ENCODE results near the gene YY1AP1.

YY1AP1 gene

DNA sequence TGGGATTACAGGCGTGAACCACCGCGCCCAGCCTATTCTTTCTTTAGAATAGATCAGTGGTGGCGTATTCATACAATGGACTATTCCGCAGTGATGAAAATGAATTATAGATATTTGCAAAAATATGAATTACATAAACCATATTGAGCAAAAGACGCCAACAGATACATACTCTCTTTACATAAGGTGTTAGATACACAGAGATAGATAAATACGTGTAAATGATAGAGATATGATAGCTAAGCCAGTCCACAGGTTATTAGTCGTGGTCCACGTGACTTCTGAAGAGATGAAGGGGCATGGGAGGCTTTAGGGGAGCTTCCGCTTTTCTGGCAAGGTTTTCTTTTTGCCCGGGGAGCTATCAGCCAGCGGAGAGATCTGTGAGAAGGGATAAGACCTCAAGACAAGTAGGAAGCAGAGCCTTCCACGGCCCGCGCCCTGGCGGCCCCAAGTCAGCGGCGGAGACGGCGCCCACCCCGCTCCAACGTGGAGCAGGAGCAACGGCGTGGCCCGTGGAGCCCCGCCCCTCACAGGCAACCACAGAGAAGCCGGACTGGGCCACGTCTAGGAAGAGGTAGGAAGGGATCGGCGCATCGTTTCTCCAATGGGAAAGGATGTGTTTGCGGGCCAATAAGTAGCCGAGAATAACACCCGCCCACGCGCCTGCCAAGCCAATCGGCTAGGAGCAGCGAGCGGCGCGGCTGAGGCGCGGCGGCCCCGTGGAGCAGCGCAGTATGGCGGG, 78.9 kb downstream of the YY1AP1 start, which contains the start of gene MSTO1:
MSTO1 (plus strand) TSS at position 704 of the 742 bp plus-strand sequence; CDS start at position 735, 31 bp downstream.
- peak within 1 kb of the TSS; percentile 66 to 82 for H3K27ac ChIP-seq (ENCODE audit: insufficient read depth in 1 of 2, low read depth in 1 of 2, low read length in 2 of 2, poor library complexity in 1 of 2, severe bottlenecking in 2 of 2)
- POLR2A ChIA-PET: no interaction called here
- no peaks in the 10 kb centered on the region for H3K9me3 ChIP-seq (ENCODE audit: control extremely low read depth in 1 of 5, control insufficient read depth in 4 of 5, insufficient read depth in 2 of 5, low read depth in 1 of 5, low read length in 4 of 5)
- H3K4me1 ChIP-seq (ENCODE audit: control extremely low read depth in 1 of 4, control insufficient read depth in 4 of 4, insufficient read depth in 4 of 4, low read length in 3 of 4): peaks cover 0 to 6% (median 4%) of the 10 kb centered on the region in 4 experiments
- peak; percentile 96 to 98 (median 97) for DNase-seq
- H3K27me3 ChIP-seq (replicated peaks in 2 of 5; ENCODE audit: control insufficient read depth in 4 of 5, insufficient read depth in 5 of 5, low read length in 4 of 5): no peaks in the 10 kb centered on the region
- CTCF ChIA-PET: interaction anchor here (1.1 kb wide), 1 partner anchor 416 kb away, joined by 3 read pairs; no protein-coding TSS in a partner anchor
- H3K36me3 ChIP-seq (ENCODE audit: control insufficient read depth in 4 of 4, insufficient read depth in 4 of 4, low read length in 3 of 4): peaks cover 0 to 14% (median 8%) of the 10 kb centered on the region in 4 experiments
- peak within 1 kb of the TSS; percentile 46 to 91 (median 76) for H3K4me3 ChIP-seq (ENCODE audit: control insufficient read depth in 1 of 7, extremely low read depth in 1 of 7, insufficient read depth in 4 of 7, low read depth in 2 of 7, low read length in 6 of 7)
- WGBS (ENCODE audit: insufficient coverage): 0% methylated on average over 26 of the region's 47 CpGs

Data from common myeloid progenitor, CD34-positive (primary cell).